T-helper 1 cell treated with Interleukin-12 subunit alpha and Interleukin-12 subunit beta and Interleukin-4 antibody, amounts not matched to agents 30 μg/mL and 1 μg/mL, for 36 hours (primary cell): ENCODE measurements around the gene ZC2HC1B.

Experiments used
- H3K27ac Mint-ChIP-seq: one replicate; pipeline ENCODE4 v1.8.0; 2021; ENCODE audit warnings: mild to moderate bottlenecking, mixed read lengths
- H3K27me3 Mint-ChIP-seq: one replicate; pipeline ENCODE4 v1.8.0; 2021; ENCODE audit warnings: low read depth, mixed read lengths
- H3K36me3 Mint-ChIP-seq: one replicate; pipeline ENCODE4 v1.8.0; 2021; ENCODE audit warnings: low read depth, mixed read lengths
- H3K4me1 Mint-ChIP-seq: one replicate; pipeline ENCODE4 v1.8.0; 2021; ENCODE audit warnings: low read depth, mixed read lengths
- H3K4me3 Mint-ChIP-seq: one replicate; pipeline ENCODE4 v1.8.0; 2021; ENCODE audit warnings: mild to moderate bottlenecking, moderate library complexity, mixed read lengths
- H3K9me3 Mint-ChIP-seq: one replicate; pipeline ENCODE4 v1.8.0; 2021; ENCODE audit warnings: mixed read lengths

The ZC2HC1B gene

DNA sequence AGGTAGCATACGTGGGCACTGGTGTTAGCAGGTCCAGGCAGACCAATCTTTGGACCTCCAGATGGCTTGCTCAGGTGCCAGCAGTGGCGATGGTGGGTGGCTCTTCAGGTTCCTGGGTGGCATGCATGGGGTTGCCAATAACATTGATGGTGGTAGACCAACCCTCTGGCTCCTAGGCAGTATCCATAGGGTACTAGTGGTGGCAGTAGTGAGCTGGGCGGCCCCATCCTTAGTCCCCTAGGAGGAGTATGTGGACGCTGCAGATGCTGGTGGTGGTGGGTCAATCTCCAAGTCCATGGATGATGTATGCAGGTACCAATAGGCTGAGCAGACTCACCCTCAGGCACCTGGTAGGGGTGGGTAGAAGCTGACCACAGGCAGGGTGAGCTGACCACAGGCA is 70.6 kb downstream of the ZC2HC1B start:
- peaks cover 3% of the 10 kb centered on the region for H3K27me3 Mint-ChIP-seq
- H3K36me3 Mint-ChIP-seq: no peaks in the 10 kb centered on the region
- H3K4me3 Mint-ChIP-seq: no peak overlapping the region
- no peak overlapping the region for H3K27ac Mint-ChIP-seq
- no peaks in the 10 kb centered on the region for H3K4me1 Mint-ChIP-seq
- peaks cover 11% of the 10 kb centered on the region for H3K9me3 Mint-ChIP-seq

DNA sequence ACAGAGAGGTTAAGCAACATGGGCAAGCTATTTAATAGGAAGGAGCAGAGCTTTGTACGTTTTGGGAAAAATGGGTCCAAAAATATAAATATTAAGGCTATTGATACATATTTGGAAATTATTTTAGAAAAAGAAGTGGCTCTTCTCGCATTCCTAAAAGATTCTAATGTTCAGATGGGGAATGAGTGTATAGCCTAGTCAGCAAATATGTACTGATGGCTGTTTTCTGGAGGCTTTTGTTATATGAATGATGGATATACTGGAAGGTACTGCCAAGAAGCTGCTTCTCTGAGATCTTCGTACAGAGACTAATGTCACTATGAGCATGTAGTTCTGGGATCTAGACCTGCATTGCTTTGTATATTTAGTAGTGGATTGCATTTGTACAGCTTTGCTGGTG is 72.1 kb downstream of the ZC2HC1B start:
- Mint-ChIP-seq H3K27me3 (no peaks in the 10 kb centered on the region), H3K9me3 (peaks cover 7% of the 10 kb centered on the region), H3K4me3 (no peak overlapping the region)

DNA sequence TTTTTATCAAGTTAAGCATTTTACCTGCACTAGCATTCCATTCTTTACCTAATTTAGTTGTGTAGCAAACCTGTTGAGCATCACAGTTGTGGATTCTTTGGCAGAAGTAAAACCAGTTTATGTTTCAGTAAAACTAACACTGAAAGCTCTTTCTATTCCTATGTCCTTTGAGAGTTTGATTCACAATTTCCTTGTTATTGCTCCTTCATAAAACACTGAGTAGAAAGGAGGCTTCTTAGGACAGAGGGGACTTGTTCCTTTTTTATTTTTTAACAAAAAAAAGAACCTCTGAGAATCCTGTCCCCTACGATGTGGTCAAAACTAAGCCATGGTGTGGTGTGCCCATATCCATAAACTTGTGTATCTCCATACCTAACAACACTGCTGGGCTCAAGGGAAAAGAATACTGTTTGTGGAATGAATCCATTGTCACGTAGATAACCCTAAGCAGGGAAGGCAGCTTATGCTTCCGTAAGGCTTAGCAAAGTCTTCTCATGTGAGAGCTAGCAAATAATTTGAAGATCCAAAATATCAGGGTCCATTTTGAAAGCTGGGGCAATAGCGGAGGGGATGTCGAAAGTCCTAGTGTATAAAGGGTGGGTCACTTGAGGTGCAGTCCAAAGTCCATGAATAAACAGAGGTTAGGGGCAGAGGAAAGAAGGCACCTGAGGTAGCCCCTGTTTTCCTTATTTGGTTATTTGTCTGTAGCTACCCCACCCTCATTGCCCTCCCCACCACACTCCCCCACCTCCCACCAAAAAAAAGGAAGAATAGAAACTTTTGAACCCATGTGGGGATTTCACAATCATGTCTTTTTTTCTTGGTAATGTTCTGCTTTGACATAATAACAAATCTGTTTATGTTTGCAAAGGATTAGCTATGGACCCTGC is 72.7 kb downstream of the ZC2HC1B start:
- no peaks in the 10 kb centered on the region for H3K27me3 Mint-ChIP-seq
- no peaks in the 10 kb centered on the region for H3K36me3 Mint-ChIP-seq
- H3K4me1 Mint-ChIP-seq: no peaks in the 10 kb centered on the region
- peaks cover 4% of the 10 kb centered on the region for H3K9me3 Mint-ChIP-seq
- H3K27ac Mint-ChIP-seq: no peak overlapping the region
- H3K4me3 Mint-ChIP-seq: no peak overlapping the region

More for the DNA sequence above, 72.1 kb downstream of the ZC2HC1B start:
- no peaks in the 10 kb centered on the region for H3K4me1 Mint-ChIP-seq
- no peak overlapping the region for H3K27ac Mint-ChIP-seq
- H3K36me3 Mint-ChIP-seq: no peaks in the 10 kb centered on the region

DNA sequence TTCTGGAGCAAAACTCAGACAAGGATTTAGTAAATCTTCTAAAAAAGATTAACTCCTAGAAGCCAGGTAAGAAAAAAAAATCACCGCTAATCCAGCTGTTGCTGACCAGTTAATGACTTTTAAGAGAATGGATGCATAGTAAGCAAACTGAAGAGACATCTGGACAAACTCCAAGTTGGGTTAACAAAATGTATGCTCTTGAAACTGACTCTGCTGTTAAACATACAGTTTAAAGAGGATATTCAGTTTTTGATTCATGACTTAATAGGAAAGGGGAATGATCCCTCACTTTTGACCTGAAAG is 73.3 kb downstream of the ZC2HC1B start:
- H3K4me3 Mint-ChIP-seq: no peak overlapping the region
- H3K4me1 Mint-ChIP-seq: no peaks in the 10 kb centered on the region
- no peak overlapping the region for H3K27ac Mint-ChIP-seq
- no peaks in the 10 kb centered on the region for H3K9me3 Mint-ChIP-seq
- no peaks in the 10 kb centered on the region for H3K36me3 Mint-ChIP-seq
- no peaks in the 10 kb centered on the region for H3K27me3 Mint-ChIP-seq

DNA sequence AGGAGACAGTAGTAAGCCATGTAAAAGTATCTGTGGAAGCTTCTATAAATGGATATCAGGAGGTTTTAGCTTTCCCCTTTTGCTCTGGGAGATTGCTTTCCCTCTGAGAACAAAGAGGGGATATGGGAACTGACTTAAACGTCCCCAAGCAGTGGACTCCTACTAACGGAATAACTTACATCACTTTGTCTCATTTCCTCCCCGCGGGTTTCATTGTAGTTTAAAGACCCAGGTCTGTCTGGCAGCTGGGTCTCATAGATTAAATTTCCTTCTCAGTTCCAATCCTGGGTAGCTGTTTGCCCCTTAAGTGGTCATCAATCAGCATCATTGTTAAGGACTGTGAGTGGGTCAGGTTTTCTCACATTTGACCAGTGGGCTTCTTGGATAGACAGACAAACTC is 75.1 kb downstream of the ZC2HC1B start:
- Mint-ChIP-seq H3K9me3 (no peaks in the 10 kb centered on the region), H3K27ac (no peak overlapping the region), H3K4me3 (no peak overlapping the region), H3K36me3 (no peaks in the 10 kb centered on the region), H3K27me3 (no peaks in the 10 kb centered on the region), H3K4me1 (no peaks in the 10 kb centered on the region)

DNA sequence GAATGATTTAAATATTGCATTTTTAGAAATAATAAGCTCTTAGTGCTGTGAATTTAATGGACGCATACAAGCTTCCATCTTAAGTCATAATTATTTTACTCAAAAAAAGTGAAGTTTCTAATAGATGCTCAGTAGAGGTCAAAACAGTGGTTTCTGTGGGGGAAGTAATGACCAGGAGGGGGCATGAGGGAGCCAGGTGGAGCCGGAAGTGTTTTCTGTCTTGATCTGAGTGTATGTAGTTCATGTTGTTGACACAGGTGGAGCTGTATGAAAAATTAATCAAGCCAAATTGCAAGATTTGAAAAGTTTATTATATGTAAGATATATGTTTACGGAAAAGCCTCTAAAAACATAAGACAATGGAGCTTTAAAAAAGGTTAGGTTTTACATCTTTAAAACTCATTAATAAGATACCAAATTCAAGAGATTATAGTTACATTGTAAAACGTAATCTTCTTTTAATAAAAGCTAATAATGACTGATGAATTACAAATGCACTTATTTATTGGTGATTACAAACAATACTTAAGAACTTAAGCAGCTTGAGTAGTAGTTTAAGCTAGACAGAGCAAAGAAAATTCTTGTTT is 75.8 kb downstream of the ZC2HC1B start:
- no peaks in the 10 kb centered on the region for H3K9me3 Mint-ChIP-seq
- H3K27ac Mint-ChIP-seq: no peak overlapping the region
- H3K36me3 Mint-ChIP-seq: no peaks in the 10 kb centered on the region
- H3K4me1 Mint-ChIP-seq: no peaks in the 10 kb centered on the region
- H3K4me3 Mint-ChIP-seq: no peak overlapping the region
- no peaks in the 10 kb centered on the region for H3K27me3 Mint-ChIP-seq

DNA sequence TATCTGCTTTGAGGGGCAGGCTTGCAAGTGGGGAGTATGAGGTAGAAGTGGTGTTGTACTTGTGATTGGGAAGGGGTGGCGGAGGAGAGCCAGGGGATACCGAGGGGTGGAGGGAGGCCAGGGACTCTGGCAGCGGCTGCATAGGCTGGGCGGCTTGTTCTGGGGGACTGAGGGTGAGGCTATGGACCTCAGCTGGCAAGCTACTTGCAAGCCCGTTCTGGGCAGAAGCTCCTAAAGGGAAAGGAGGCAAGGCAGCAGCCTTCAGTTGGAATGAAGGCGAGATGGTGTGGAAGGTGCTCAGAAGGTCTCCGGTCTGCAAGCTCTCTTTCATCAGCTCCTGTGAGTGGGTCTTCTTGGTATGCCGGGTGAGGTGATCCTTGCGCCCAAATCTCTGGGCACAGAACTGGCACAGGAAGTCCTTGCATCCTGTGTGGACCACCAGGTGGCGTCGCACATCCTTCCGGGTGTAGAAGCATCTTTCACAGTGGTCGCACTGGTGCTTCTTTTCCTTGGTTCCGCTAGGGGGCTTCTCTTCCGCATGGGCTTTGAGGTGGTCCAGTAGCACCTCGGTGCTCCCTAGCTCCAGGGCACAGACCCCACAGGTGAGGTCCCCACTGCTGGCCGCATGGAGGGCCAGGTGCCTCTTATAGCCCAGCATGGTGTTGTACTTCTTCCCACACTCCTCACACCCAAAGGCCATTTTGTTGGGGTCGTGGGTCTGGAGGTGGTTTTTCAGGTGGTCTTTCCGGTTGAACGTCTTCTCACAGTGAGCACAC is 77.8 kb downstream of the ZC2HC1B start:
- H3K4me3 Mint-ChIP-seq: no peak overlapping the region
- H3K27me3 Mint-ChIP-seq: no peaks in the 10 kb centered on the region
- no peaks in the 10 kb centered on the region for H3K9me3 Mint-ChIP-seq
- no peaks in the 10 kb centered on the region for H3K36me3 Mint-ChIP-seq
- no peak overlapping the region for H3K27ac Mint-ChIP-seq
- H3K4me1 Mint-ChIP-seq: no peaks in the 10 kb centered on the region

DNA sequence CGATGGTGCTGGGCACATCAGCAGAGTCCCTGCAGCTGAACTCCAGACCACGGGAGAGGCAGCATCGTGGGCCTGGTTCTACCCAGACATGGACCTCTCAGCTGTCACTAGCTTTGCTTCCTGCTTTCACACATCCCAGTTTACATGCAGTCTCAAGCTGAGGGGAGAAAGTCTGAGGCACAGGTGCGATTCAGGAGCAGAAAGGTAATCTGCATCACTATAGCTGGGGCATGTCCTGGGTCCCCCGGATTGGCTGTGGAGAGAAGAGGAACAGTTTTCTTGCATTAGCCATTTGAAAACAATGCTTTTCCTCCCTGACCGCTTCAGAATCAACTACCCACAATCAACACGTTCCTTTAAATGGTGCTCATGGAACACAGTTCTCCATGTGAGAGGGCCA is 83.9 kb downstream of the ZC2HC1B start:
- no peaks in the 10 kb centered on the region for H3K27me3 Mint-ChIP-seq
- H3K4me1 Mint-ChIP-seq: no peaks in the 10 kb centered on the region
- H3K4me3 Mint-ChIP-seq: no peak overlapping the region
- H3K9me3 Mint-ChIP-seq: no peaks in the 10 kb centered on the region
- no peaks in the 10 kb centered on the region for H3K36me3 Mint-ChIP-seq
- no peak overlapping the region for H3K27ac Mint-ChIP-seq

DNA sequence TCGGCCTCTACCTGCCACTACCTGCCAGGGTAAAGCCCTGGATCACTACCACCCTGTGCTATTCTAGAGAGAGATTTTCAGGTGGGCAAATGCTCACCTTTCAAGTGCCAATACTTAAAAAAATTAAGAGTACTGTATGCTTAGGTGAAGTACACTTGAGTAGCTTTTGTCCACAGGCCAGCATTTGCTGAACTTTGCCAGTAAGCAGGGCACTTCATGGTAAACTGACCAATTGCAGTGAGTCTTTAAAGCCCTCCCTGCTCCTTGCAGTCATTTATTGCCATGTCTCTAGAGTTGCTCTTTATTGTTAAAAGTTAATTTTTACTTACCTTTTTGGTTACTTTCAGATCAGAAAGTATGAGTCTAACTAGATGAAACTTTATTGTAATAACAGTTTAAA is 85.3 kb downstream of the ZC2HC1B start:
- no peaks in the 10 kb centered on the region for H3K36me3 Mint-ChIP-seq
- H3K27me3 Mint-ChIP-seq: no peaks in the 10 kb centered on the region
- no peaks in the 10 kb centered on the region for H3K9me3 Mint-ChIP-seq
- H3K27ac Mint-ChIP-seq: no peak overlapping the region
- no peak overlapping the region for H3K4me3 Mint-ChIP-seq
- H3K4me1 Mint-ChIP-seq: no peaks in the 10 kb centered on the region

DNA sequence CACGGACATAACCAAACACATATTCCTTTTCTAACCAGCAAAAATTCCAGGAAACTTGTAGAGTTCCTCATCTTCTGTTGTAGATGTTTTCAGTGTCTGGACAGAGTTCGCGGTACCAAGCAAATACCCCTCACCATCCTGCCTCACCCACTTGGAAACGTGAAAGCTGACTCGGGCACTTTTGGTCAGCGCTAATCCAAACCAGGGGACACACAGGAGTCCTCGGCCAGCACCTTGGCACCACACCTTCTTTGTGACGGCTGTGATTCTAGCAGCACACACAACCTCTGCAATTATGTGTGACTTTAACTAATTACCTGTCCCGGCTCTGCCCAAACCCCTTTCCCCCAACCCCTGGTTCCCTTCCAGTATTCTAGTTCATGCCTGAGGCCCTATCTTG is 85.7 kb downstream of the ZC2HC1B start:
- Mint-ChIP-seq H3K4me3 (no peak overlapping the region), H3K27me3 (no peaks in the 10 kb centered on the region), H3K36me3 (no peaks in the 10 kb centered on the region), H3K4me1 (no peaks in the 10 kb centered on the region), H3K9me3 (no peaks in the 10 kb centered on the region), H3K27ac (no peak overlapping the region)

DNA sequence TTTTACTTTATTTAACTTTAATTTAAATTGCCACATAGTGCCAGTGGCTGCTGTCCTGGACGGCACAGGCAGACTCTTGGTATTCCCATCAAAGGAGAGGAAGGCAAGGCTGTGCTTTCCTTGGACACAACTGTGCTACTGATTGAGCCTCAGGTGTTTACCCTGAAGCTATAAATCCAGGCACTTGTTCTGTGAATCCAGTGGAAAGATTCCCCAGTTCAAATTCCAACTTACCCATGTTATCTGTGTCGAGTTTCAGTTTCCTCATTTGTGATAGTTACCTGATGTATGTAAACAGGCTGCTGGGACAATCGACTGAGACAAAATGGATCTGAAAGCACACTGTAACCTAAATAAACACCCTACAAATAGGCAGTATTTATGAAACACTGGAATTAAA is 86.6 kb downstream of the ZC2HC1B start:
- H3K4me3 Mint-ChIP-seq: no peak overlapping the region
- no peaks in the 10 kb centered on the region for H3K4me1 Mint-ChIP-seq
- no peaks in the 10 kb centered on the region for H3K9me3 Mint-ChIP-seq
- no peaks in the 10 kb centered on the region for H3K36me3 Mint-ChIP-seq
- H3K27me3 Mint-ChIP-seq: no peaks in the 10 kb centered on the region
- no peak overlapping the region for H3K27ac Mint-ChIP-seq

DNA sequence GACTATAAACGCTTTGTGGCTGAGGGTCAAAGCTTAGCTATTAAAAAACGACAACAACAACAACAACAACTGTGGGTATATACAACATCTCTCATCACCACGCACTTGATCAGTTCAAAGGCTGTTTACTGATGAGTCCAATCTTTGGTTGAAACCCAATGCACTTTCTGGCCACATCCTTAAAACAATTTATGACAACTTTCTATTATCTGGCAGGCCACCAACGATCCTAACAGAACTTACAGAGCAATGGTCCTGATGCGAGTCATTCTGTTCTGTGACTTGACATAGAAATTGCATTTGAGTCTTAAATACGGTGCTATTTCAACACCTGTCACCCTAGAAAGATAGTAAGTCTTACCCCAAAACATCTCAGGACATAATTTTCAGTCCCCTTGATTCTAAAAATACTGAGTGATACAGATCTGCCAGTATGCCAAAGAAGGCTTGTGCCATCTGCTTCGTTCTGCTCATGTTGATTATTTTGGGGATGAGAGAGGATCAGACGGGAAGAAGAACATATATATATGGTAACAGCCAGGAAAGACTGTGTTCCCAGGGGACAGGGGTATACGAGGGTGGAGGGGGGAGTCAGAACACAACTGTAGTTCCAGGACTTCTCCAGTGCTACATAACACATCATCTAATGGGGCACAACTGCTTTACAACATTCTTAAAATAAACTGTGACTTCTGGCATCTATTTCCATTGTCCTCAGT is 87.9 kb downstream of the ZC2HC1B start:
- Mint-ChIP-seq H3K4me1 (no peaks in the 10 kb centered on the region), H3K4me3 (no peak overlapping the region), H3K27ac (no peak overlapping the region), H3K36me3 (no peaks in the 10 kb centered on the region), H3K27me3 (no peaks in the 10 kb centered on the region), H3K9me3 (no peaks in the 10 kb centered on the region)

DNA sequence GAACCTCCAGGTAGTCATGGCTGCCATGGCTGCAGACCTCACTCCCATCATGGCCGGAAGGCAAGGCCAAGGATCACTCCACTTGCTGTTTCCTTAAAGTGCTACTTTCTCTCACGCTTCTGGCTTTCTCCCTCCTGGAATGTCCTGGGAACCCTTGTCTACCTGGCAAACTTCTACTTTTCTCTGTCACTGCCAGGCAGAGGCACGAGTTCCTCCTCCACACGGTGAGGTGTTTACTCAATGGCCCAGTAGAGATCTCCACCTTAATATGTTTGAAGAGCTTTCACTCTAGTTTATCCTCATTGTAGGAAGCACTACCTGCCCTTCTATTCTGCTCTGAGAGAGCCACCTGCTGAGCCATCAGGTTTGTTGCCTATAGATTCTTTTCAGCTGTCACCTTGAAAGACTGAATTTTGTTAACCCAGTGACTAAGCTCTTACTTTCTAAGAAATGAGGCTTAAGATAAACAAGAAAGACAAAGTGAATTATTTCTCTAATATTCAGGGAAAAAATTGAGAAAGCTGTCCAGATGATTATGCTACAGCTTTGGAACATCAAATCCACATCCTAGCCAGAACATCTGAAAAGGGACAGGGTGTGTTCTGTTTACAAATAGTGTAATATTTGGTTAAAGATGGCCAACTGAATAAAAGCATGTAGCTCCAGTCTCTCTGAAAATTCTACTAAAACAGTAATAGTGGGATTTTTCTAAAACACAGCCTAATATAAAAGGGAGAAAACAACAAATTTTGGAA is 88.8 kb downstream of the ZC2HC1B start:
- H3K4me1 Mint-ChIP-seq: no peaks in the 10 kb centered on the region
- no peaks in the 10 kb centered on the region for H3K36me3 Mint-ChIP-seq
- no peak overlapping the region for H3K27ac Mint-ChIP-seq
- H3K4me3 Mint-ChIP-seq: no peak overlapping the region
- no peaks in the 10 kb centered on the region for H3K27me3 Mint-ChIP-seq
- no peaks in the 10 kb centered on the region for H3K9me3 Mint-ChIP-seq

DNA sequence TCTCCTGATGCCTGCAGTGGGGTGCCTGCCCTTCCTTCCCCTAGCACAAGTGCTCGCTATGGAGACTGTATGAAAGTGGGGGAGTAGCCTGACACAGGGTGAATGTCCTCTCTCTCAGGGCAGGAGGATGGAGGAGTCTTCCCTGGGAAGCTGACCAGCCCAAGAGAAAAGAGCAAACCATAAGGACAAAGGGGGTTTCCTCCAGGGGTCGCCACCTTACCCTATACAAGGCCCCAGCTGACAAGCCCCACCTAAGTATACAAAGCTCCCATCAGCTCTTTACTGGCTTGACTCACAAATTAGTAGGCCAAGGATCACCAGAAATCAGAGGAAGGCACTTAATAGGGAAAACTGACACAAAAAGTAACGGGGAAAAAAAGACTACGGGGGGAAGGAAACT is 89.6 kb downstream of the ZC2HC1B start:
- Mint-ChIP-seq H3K9me3 (no peaks in the 10 kb centered on the region), H3K36me3 (no peaks in the 10 kb centered on the region), H3K4me3 (no peak overlapping the region), H3K27me3 (no peaks in the 10 kb centered on the region), H3K27ac (no peak overlapping the region), H3K4me1 (no peaks in the 10 kb centered on the region)
